ENCODE results near the gene GBF1. TPM values are rescaled to one million over a fixed set of nuclear protein-coding genes. Genes with fewer than 3 reads are reported as not detected.

The GBF1 gene
- total and polyA plus RNA-seq, 4 donors = 6.0 to 27.2 (median 15.2) TPM

DNA sequence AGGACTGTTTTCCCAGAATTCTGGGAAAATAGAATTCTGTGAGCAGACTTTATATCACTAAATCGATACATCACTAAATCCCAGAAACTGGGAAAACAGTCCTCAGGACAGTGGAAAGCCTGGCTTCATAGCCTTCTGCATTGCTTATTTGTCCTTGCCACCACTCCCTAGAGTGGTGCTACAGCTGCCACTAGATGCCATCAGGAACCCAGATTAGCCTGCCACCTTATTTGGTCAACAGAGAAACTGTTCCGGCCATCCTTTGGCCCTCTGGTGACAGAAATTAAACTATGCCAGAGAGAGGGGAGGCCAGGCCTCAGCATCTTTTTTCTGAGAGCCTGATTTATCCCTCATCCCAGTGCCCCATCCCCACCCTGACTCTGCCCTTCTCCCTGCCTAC, 130.5 kb downstream of the GBF1 start:
- no peak overlapping the region for H3K4me3 ChIP-seq (ENCODE audit: low read depth in 1 of 3, low read length in 3 of 3)
- peaks cover 14 to 74% (median 49%) of the 10 kb centered on the region in 4 donors for H3K36me3 ChIP-seq (ENCODE audit: control insufficient read depth in 4 of 4, insufficient read depth in 3 of 4, low read depth in 1 of 4, low read length in 3 of 4)
- no peaks in the 10 kb centered on the region for H3K4me1 ChIP-seq (ENCODE audit: control insufficient read depth in 4 of 4, insufficient read depth in 4 of 4, low read length in 3 of 4)
- H3K27ac ChIP-seq (ENCODE audit: low read depth in 1 of 2, low read length in 2 of 2) = no peak overlapping the region
- H3K9me3 ChIP-seq (ENCODE audit: control insufficient read depth in 4 of 4, low read length in 3 of 4) = no peaks in the 10 kb centered on the region
- TF ChIP-seq, protein P1, sequence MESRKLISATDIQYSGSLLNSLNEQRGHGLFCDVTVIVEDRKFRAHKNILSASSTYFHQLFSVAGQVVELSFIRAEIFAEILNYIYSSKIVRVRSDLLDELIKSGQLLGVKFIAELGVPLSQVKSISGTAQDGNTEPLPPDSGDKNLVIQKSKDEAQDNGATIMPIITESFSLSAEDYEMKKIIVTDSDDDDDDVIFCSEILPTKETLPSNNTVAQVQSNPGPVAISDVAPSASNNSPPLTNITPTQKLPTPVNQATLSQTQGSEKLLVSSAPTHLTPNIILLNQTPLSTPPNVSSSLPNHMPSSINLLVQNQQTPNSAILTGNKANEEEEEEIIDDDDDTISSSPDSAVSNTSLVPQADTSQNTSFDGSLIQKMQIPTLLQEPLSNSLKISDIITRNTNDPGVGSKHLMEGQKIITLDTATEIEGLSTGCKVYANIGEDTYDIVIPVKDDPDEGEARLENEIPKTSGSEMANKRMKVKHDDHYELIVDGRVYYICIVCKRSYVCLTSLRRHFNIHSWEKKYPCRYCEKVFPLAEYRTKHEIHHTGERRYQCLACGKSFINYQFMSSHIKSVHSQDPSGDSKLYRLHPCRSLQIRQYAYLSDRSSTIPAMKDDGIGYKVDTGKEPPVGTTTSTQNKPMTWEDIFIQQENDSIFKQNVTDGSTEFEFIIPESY (IDR thresholded peaks at IDR 0.05) = no peak
- TF ChIP-seq TAF1 (conservative IDR thresholded peaks at IDR 0.05) (no peak), JUND (IDR thresholded peaks at IDR 0.05) (no peak), YY1 (IDR thresholded peaks at IDR 0.05) (no peak)
- TF ChIP-seq, protein P2, sequence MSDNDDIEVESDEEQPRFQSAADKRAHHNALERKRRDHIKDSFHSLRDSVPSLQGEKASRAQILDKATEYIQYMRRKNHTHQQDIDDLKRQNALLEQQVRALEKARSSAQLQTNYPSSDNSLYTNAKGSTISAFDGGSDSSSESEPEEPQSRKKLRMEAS (IDR thresholded peaks at IDR 0.05) = no peak
- no peak for DNase-seq (ENCODE audit: low spot score)
- no peaks in the 10 kb centered on the region for H3K27me3 ChIP-seq (ENCODE audit: control insufficient read depth in 4 of 4, insufficient read depth in 4 of 4, low read length in 3 of 4)
- no peak overlapping the region for H3K9ac ChIP-seq (ENCODE audit: low read depth in 1 of 2, low read length in 2 of 2)
- WGBS = 94% methylated on average over 2 of the region's 2 CpGs

DNA sequence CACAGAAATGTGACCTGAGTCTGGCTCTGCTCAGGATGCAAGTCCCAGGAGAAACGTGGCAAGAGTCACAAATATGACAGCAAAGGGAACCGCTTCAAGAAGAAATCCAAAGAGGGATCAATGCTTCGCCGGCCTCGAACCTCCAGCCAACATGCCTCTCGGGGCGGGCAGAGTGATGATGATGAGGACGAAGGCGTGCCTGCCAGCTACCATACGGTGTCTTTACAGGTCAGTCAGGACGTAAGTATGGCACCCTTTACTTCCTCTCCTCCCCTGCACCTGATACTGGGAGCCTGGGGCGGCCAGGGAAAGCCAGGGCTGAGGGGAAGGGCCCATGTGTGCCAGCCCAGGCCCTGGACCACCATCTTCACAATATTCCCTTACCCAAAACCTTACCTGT, 131.6 kb downstream of the GBF1 start:
- WGBS = 94% methylated on average over 12 of the region's 12 CpGs

More for the DNA sequence above, 131.6 kb downstream of the GBF1 start:
- H3K9ac ChIP-seq (ENCODE audit: low read depth in 1 of 2, low read length in 2 of 2) = no peak overlapping the region
- H3K4me3 ChIP-seq (ENCODE audit: low read depth in 1 of 3, low read length in 3 of 3) = no peak overlapping the region
- TF ChIP-seq YY1 (IDR thresholded peaks at IDR 0.05) = no peak
- TF ChIP-seq, protein P3, sequence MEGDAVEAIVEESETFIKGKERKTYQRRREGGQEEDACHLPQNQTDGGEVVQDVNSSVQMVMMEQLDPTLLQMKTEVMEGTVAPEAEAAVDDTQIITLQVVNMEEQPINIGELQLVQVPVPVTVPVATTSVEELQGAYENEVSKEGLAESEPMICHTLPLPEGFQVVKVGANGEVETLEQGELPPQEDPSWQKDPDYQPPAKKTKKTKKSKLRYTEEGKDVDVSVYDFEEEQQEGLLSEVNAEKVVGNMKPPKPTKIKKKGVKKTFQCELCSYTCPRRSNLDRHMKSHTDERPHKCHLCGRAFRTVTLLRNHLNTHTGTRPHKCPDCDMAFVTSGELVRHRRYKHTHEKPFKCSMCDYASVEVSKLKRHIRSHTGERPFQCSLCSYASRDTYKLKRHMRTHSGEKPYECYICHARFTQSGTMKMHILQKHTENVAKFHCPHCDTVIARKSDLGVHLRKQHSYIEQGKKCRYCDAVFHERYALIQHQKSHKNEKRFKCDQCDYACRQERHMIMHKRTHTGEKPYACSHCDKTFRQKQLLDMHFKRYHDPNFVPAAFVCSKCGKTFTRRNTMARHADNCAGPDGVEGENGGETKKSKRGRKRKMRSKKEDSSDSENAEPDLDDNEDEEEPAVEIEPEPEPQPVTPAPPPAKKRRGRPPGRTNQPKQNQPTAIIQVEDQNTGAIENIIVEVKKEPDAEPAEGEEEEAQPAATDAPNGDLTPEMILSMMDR (IDR thresholded peaks at IDR 0.05; ENCODE audit: low read depth, low read length, missing input control) = no peak
- no peak for TF ChIP-seq NR2F2 (IDR thresholded peaks at IDR 0.05)
- TF ChIP-seq, protein P2 (IDR thresholded peaks at IDR 0.05) = no peak
- no peak for TF ChIP-seq SP1 (IDR thresholded peaks at IDR 0.05)
- TF ChIP-seq TAF1 (conservative IDR thresholded peaks at IDR 0.05) = no peak
- no peak for TF ChIP-seq RAD21 (IDR thresholded peaks at IDR 0.05)
- TF ChIP-seq, protein P4, sequence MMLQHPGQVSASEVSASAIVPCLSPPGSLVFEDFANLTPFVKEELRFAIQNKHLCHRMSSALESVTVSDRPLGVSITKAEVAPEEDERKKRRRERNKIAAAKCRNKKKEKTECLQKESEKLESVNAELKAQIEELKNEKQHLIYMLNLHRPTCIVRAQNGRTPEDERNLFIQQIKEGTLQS (IDR thresholded peaks at IDR 0.05) = no peak
- TF ChIP-seq, protein P1 (IDR thresholded peaks at IDR 0.05) = no peak
- TF ChIP-seq, protein P5, sequence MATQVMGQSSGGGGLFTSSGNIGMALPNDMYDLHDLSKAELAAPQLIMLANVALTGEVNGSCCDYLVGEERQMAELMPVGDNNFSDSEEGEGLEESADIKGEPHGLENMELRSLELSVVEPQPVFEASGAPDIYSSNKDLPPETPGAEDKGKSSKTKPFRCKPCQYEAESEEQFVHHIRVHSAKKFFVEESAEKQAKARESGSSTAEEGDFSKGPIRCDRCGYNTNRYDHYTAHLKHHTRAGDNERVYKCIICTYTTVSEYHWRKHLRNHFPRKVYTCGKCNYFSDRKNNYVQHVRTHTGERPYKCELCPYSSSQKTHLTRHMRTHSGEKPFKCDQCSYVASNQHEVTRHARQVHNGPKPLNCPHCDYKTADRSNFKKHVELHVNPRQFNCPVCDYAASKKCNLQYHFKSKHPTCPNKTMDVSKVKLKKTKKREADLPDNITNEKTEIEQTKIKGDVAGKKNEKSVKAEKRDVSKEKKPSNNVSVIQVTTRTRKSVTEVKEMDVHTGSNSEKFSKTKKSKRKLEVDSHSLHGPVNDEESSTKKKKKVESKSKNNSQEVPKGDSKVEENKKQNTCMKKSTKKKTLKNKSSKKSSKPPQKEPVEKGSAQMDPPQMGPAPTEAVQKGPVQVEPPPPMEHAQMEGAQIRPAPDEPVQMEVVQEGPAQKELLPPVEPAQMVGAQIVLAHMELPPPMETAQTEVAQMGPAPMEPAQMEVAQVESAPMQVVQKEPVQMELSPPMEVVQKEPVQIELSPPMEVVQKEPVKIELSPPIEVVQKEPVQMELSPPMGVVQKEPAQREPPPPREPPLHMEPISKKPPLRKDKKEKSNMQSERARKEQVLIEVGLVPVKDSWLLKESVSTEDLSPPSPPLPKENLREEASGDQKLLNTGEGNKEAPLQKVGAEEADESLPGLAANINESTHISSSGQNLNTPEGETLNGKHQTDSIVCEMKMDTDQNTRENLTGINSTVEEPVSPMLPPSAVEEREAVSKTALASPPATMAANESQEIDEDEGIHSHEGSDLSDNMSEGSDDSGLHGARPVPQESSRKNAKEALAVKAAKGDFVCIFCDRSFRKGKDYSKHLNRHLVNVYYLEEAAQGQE (IDR thresholded peaks at IDR 0.05) = no peak
- DNase-seq (ENCODE audit: low spot score) = no peak
- peaks cover 16 to 75% (median 47%) of the 10 kb centered on the region in 4 donors for H3K36me3 ChIP-seq (ENCODE audit: control insufficient read depth in 4 of 4, insufficient read depth in 3 of 4, low read depth in 1 of 4, low read length in 3 of 4)
- H3K4me1 ChIP-seq (ENCODE audit: control insufficient read depth in 4 of 4, insufficient read depth in 4 of 4, low read length in 3 of 4) = no peaks in the 10 kb centered on the region
- no peak overlapping the region for H3K27ac ChIP-seq (ENCODE audit: low read depth in 1 of 2, low read length in 2 of 2)
- no peaks in the 10 kb centered on the region for H3K27me3 ChIP-seq (ENCODE audit: control insufficient read depth in 4 of 4, insufficient read depth in 4 of 4, low read length in 3 of 4)
- no peaks in the 10 kb centered on the region for H3K9me3 ChIP-seq (ENCODE audit: control insufficient read depth in 4 of 4, low read length in 3 of 4)
